SK-N-SH (cell line): ENCODE data around the gene CRISPLD2. TPM values are rescaled to one million over a fixed set of nuclear protein-coding genes. Genes with fewer than 3 reads are reported as not detected.

Source experiments
- CTCF ChIA-PET: fragments of 300-600, 350-600 bp; formaldehyde crosslinking; extraction: SDS; loops from one replicate; lab custom pipeline; 2021; lab: Yijun Ruan, JAX
- POLR2A ChIA-PET: fragments of 350-600 bp; sonication (Branson Sonifier 250); formaldehyde crosslinking; extraction: SDS; loops from one replicate; lab custom pipeline; 2020; ENCODE audit warnings: antibody characterized with exemption, inconsistent platforms; lab: Yijun Ruan, JAX
- DNase-seq: peaks from one replicate; pipeline ENCODE4 v3.0.0; 2012
- H2AFZ ChIP-seq: fragments of 200-600 bp; sonication (generic); 2 replicates; pipeline ENCODE4 v1.8.1; 2016; ENCODE audit warnings: antibody characterized with exemption, mild to moderate bottlenecking, low read depth
- H3F3A ChIP-seq: fragments of 200-600 bp; sonication (generic); replicated peaks from 2 replicates; pipeline ENCODE3; 2016; ENCODE audit warnings: antibody characterized with exemption, mild to moderate bottlenecking; ENCODE audit not compliant: insufficient read depth
- H3K27ac ChIP-seq, 2 experiments: fragments of 200-500 bp in 1 of 2; fragments of 200-600 bp in 1 of 2; sonication (Bioruptor generic) in 1 of 2; sonication (generic), shearing (Covaris generic) in 1 of 2; 2 replicates each; pipeline versions ENCODE4 v1.5.1 to v1.6.1; 2014 to 2016; ENCODE audit warnings: low read depth in 2 of 2, inconsistent platforms in 1 of 2, low read length in 1 of 2, mild to moderate bottlenecking in 1 of 2, mixed read lengths in 1 of 2
- H3K27me3 ChIP-seq: fragments of 200-600 bp; sonication (generic), shearing (Covaris generic); 2 replicates; pipeline ENCODE4 v1.6.1; 2016; ENCODE audit warnings: mixed run types; ENCODE audit not compliant: insufficient read depth
- H3K36me3 ChIP-seq, 2 experiments: fragments of 200-500 bp in 1 of 2; fragments of 200-600 bp in 1 of 2; sonication (Bioruptor generic) in 1 of 2; sonication (generic) in 1 of 2; replicated peaks in 1 of 2; 2 replicates each; pipeline versions ENCODE3 to v1.5.1; 2014 to 2016; ENCODE audit warnings: low read length in 1 of 2, mild to moderate bottlenecking in 1 of 2; ENCODE audit not compliant: insufficient read depth in 2 of 2, control insufficient read depth in 1 of 2
- H3K4me1 ChIP-seq, 2 experiments: fragments of 200-500 bp in 1 of 2; fragments of 200-600 bp in 1 of 2; sonication (Bioruptor generic) in 1 of 2; sonication (generic), shearing (Covaris generic) in 1 of 2; 2 replicates each; pipeline versions ENCODE4 v1.5.1 to v1.6.1; 2014 to 2016; ENCODE audit warnings: low read depth in 1 of 2, low read length in 1 of 2, mixed run types in 1 of 2; ENCODE audit not compliant: insufficient read depth in 2 of 2, control insufficient read depth in 1 of 2
- H3K4me2 ChIP-seq: fragments of 200-600 bp; sonication (generic), shearing (Covaris generic); 2 replicates; pipeline ENCODE4 v1.6.1; 2017; ENCODE audit warnings: mixed run types
- H3K4me3 ChIP-seq, 2 experiments: fragments of 200-500 bp in 1 of 2; fragments of 200-600 bp in 1 of 2; sonication (Bioruptor generic) in 1 of 2; sonication (generic), shearing (Covaris generic) in 1 of 2; 2 replicates each; pipeline versions ENCODE4 v1.5.1 to v1.8.1; 2014 to 2016; ENCODE audit warnings: low read depth in 2 of 2, inconsistent platforms in 1 of 2, low read length in 1 of 2, mild to moderate bottlenecking in 1 of 2, mixed read lengths in 1 of 2, moderate library complexity in 1 of 2
- H3K79me2 ChIP-seq: fragments of 200-600 bp; sonication (generic); 2 replicates; pipeline ENCODE4 v1.8.1; 2017; ENCODE audit warnings: mild to moderate bottlenecking; ENCODE audit not compliant: insufficient read depth
- H3K9ac ChIP-seq: fragments of 200-600 bp; sonication (generic); 2 replicates; pipeline ENCODE4 v1.6.1; 2017; ENCODE audit warnings: mixed run types
- H3K9me2 ChIP-seq: fragments of 200-600 bp; sonication (generic); 2 replicates; pipeline ENCODE4 v1.6.1; 2017; ENCODE audit warnings: mixed run types
- H3K9me3 ChIP-seq: fragments of 200-600 bp; sonication (generic); 2 replicates; pipeline ENCODE4 v1.6.1; 2017; ENCODE audit warnings: mixed run types, mild to moderate bottlenecking, moderate library complexity
- H4K20me1 ChIP-seq: fragments of 200-600 bp; sonication (generic); 2 replicates; pipeline ENCODE4 v1.6.1; 2017; ENCODE audit warnings: mild to moderate bottlenecking, mixed run types; ENCODE audit not compliant: insufficient read depth
- CHD2 ChIP-seq: fragments of 150-350 bp; IDR thresholded peaks from 2 replicates; pipeline ENCODE4 v1.6.1; 2018; ENCODE audit warnings: low read length; ENCODE audit not compliant: partially characterized antibody
- ELF1 ChIP-seq: IDR thresholded peaks from 2 replicates; pipeline ENCODE4 v1.4.0; 2012
- EP300 ChIP-seq, 2 experiments: IDR thresholded peaks; 2 replicates each; pipeline versions ENCODE4 v1.4.0 to v1.6.1; 2012; ENCODE audit warnings: borderline replicate concordance in 1 of 2, low read depth in 1 of 2, low read length in 1 of 2
- EZH2phosphoT487 ChIP-seq: fragments of 200-600 bp; sonication (generic); IDR thresholded peaks from 2 replicates; pipeline ENCODE4 v1.6.1; 2017; ENCODE audit warnings: low read depth, mixed run types, mild to moderate bottlenecking, antibody characterized with exemption, moderate library complexity, borderline replicate concordance
- FOSL2 ChIP-seq: IDR thresholded peaks from 2 replicates; pipeline ENCODE4 v1.4.0; 2012; ENCODE audit warnings: low read depth, mild to moderate bottlenecking, moderate library complexity, borderline replicate concordance
- FOXM1 ChIP-seq: IDR thresholded peaks from 2 replicates; pipeline ENCODE4 v1.4.0; 2012; ENCODE audit warnings: low read depth, mild to moderate bottlenecking
- GABPA ChIP-seq: IDR thresholded peaks from 2 replicates; pipeline ENCODE4 v1.4.0; 2012; ENCODE audit warnings: low read depth, mild to moderate bottlenecking
- MEF2A ChIP-seq: IDR thresholded peaks from 2 replicates; pipeline ENCODE4 v1.4.0; 2012; ENCODE audit warnings: low read depth, borderline replicate concordance
- NFIC ChIP-seq: IDR thresholded peaks from 2 replicates; pipeline ENCODE4 v1.4.0; 2012; ENCODE audit warnings: borderline replicate concordance
- NRF1 ChIP-seq: IDR thresholded peaks from 2 replicates; pipeline ENCODE4 v1.6.1; 2012; ENCODE audit warnings: low read depth, mild to moderate bottlenecking, low read length
- RAD21 ChIP-seq: IDR thresholded peaks from 2 replicates; pipeline ENCODE4 v1.6.1; 2012; ENCODE audit warnings: mild to moderate bottlenecking, low read length
- RFX5 ChIP-seq: IDR thresholded peaks from 2 replicates; pipeline ENCODE4 v1.6.1; 2012; ENCODE audit warnings: mild to moderate bottlenecking, improper control_type of control experiment, low read length
- SIN3A ChIP-seq: IDR thresholded peaks from 2 replicates; pipeline ENCODE4 v1.6.1; 2012; ENCODE audit warnings: low read depth, mild to moderate bottlenecking, low read length, moderate library complexity, borderline replicate concordance
- SMC3 ChIP-seq: IDR thresholded peaks from 2 replicates; pipeline ENCODE4 v1.6.1; 2012; ENCODE audit warnings: low read depth, low read length, improper control_type of control experiment
- TAF1 ChIP-seq: IDR thresholded peaks from 2 replicates; pipeline ENCODE4 v1.6.1; 2012; ENCODE audit warnings: low read depth, mild to moderate bottlenecking, low read length, moderate library complexity, borderline replicate concordance
- TEAD4 ChIP-seq: IDR thresholded peaks from 2 replicates; pipeline ENCODE4 v1.4.0; 2012; ENCODE audit warnings: mild to moderate bottlenecking, borderline replicate concordance; ENCODE audit not compliant: insufficient read depth
- YY1 ChIP-seq: IDR thresholded peaks from 2 replicates; pipeline ENCODE4 v1.4.0; 2012; ENCODE audit warnings: low read depth, mild to moderate bottlenecking
- WGBS: methylation state at CpG from one replicate; pipeline ENCODE4 v1.1.6; 2017; ENCODE audit warnings: low lambda C conversion rate; 5-methylcytosine and 5-hydroxymethylcytosine counted together
- polyA plus RNA-seq, 3 experiments: library from polyadenylated mRNA; depleted of rRNA; stranded (reverse); fragments of >200 nt; gene quantifications; 2 replicates each; pipeline ENCODE4 v1.2.3, GENCODE V29; 2012
- TF ChIP-seq, protein P1 (sequence below): fragments of 150-350 bp; IDR thresholded peaks from 2 replicates; pipeline ENCODE4 v1.6.1; 2017; ENCODE audit warnings: antibody characterized with exemption, low read length, low read depth, borderline replicate concordance
- TF ChIP-seq, protein P2 (sequence below): IDR thresholded peaks from 2 replicates; pipeline ENCODE4; 2012
- TF ChIP-seq, protein P3 (sequence below): IDR thresholded peaks from 2 replicates; pipeline ENCODE4 v1.4.0; 2012; ENCODE audit warnings: low read depth, borderline replicate concordance

CRISPLD2 gene
- polyA plus RNA-seq, 1 of the 3 experiments (the other 2 are of a cell fraction) = 6.3 TPM

DNA sequence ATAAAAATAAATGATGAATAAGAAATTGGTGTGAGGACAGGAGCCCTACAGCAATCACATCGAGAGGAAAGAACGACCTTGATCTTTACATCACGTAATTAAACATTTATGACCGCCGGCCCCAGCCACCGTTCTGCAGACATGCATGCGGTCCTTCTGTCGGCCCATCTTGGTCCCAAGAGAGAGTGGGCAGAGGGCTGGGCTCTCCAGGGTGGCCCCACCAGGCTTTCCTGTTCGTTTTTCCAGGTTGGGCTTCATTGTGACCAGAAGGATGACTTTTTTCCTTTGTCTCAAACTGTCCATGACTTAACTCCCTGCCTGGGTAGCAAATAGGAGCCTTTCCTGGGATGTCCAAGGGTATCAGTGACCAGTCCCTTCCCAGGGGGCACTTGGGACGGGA lies 3.3 kb upstream of the CRISPLD2 start:
- no peak overlapping the region for H3K9ac ChIP-seq
- CTCF ChIA-PET = interaction anchor here (1.5 to 2.0 kb wide), 3 partner anchors 10 to 147 kb away, joined by 3 to 5 read pairs (median 3); no protein-coding TSS in a partner anchor

DNA sequence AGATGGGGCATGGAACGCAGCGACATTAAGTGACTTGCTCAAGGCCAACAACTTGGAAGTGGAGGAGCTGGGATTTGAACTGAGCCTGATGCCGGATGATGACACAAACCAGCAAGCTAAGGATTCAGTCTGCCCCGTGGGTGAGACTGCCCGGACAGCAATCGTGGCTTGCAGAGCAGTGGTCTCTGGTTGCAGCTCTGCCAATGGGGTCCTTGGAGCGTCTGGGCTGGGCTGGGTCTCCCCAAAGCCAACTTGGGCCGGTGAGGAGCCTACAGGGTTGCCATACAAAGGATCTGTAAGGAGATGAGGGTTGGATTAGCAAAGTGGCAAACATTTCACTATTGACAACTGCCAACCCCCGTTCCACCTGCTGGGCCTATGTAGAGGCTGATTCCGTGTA lies 2.6 kb upstream of the CRISPLD2 start:
- WGBS = 92% methylated on average over 10 of the region's 10 CpGs
- Histone ChIP-seq H3K27ac (no peak overlapping the region), H3K9ac (no peak overlapping the region), H3F3A (peaks cover 5% of the 10 kb centered on the region), H3K9me2 (no peaks in the 10 kb centered on the region), H3K27me3 (no peaks in the 10 kb centered on the region; the same call in 1 of the 2 replicates)
- POLR2A ChIA-PET = no interaction called here
- TF ChIP-seq TAF1 (no peak), GABPA (no peak), FOSL2 (no peak), EP300 (IDR thresholded peaks at IDR 0.05; ENCODE audit: borderline replicate concordance in 1 of 2, low read depth in 1 of 2, low read length in 1 of 2) (no peak), RAD21 (no peak), CHD2 (no peak), FOXM1 (no peak), NRF1 (no peak), SIN3A (no peak), EZH2phosphoT487 (no peak)
- TF ChIP-seq, protein P1, sequence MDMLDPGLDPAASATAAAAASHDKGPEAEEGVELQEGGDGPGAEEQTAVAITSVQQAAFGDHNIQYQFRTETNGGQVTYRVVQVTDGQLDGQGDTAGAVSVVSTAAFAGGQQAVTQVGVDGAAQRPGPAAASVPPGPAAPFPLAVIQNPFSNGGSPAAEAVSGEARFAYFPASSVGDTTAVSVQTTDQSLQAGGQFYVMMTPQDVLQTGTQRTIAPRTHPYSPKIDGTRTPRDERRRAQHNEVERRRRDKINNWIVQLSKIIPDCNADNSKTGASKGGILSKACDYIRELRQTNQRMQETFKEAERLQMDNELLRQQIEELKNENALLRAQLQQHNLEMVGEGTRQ = no peak
- TF ChIP-seq, protein P2, sequence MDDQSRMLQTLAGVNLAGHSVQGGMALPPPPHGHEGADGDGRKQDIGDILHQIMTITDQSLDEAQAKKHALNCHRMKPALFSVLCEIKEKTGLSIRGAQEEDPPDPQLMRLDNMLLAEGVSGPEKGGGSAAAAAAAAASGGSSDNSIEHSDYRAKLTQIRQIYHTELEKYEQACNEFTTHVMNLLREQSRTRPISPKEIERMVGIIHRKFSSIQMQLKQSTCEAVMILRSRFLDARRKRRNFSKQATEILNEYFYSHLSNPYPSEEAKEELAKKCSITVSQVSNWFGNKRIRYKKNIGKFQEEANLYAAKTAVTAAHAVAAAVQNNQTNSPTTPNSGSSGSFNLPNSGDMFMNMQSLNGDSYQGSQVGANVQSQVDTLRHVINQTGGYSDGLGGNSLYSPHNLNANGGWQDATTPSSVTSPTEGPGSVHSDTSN = no peak
- TF ChIP-seq, protein P3, sequence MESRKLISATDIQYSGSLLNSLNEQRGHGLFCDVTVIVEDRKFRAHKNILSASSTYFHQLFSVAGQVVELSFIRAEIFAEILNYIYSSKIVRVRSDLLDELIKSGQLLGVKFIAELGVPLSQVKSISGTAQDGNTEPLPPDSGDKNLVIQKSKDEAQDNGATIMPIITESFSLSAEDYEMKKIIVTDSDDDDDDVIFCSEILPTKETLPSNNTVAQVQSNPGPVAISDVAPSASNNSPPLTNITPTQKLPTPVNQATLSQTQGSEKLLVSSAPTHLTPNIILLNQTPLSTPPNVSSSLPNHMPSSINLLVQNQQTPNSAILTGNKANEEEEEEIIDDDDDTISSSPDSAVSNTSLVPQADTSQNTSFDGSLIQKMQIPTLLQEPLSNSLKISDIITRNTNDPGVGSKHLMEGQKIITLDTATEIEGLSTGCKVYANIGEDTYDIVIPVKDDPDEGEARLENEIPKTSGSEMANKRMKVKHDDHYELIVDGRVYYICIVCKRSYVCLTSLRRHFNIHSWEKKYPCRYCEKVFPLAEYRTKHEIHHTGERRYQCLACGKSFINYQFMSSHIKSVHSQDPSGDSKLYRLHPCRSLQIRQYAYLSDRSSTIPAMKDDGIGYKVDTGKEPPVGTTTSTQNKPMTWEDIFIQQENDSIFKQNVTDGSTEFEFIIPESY = no peak
- TF ChIP-seq, all 33 proteins: peak for 0
- Histone ChIP-seq H3K4me3 (no peak overlapping the region), H4K20me1 (no peaks in the 10 kb centered on the region), H3K4me1 (peaks cover 0 to 13% of the 10 kb centered on the region in 2 experiments; a peak in 2 of 4 replicates), H3K9me3 (no peaks in the 10 kb centered on the region), H3K79me2 (no peaks in the 10 kb centered on the region), H2AFZ (no peak overlapping the region), H3K36me3 (no peaks in the 10 kb centered on the region), H3K4me2 (no peak overlapping the region)
- CTCF ChIA-PET = interaction anchor here (1.5 to 2.0 kb wide), 3 partner anchors 11 to 146 kb away, joined by 3 to 5 read pairs (median 3); no protein-coding TSS in a partner anchor
- no peak for DNase-seq

More for the DNA sequence above, 3.3 kb upstream of the CRISPLD2 start:
- Histone ChIP-seq H3K4me1 (peaks cover 0 to 10% of the 10 kb centered on the region in 2 experiments; a peak in 2 of 4 replicates), H3F3A (peaks cover 5% of the 10 kb centered on the region), H3K27ac (no peak overlapping the region), H2AFZ (no peak overlapping the region), H3K4me3 (no peak overlapping the region), H3K27me3 (no peaks in the 10 kb centered on the region; the same call in 1 of the 2 replicates), H3K9me2 (no peaks in the 10 kb centered on the region), H3K36me3 (no peaks in the 10 kb centered on the region), H3K9me3 (no peaks in the 10 kb centered on the region), H3K79me2 (no peaks in the 10 kb centered on the region), H4K20me1 (no peaks in the 10 kb centered on the region), H3K4me2 (no peak overlapping the region)
- POLR2A ChIA-PET = no interaction called here
- TF ChIP-seq SMC3 (no peak), NFIC (no peak), GABPA (no peak), RFX5 (no peak), MEF2A (no peak), FOSL2 (no peak), FOXM1 (no peak), ELF1 (no peak), TEAD4 (no peak), RAD21 (no peak), YY1 (no peak)
- 77% methylated on average over 10 of the region's 10 CpGs for WGBS
- no peak for DNase-seq
